Measurements from ENCODE around the gene TXK.

DNA sequence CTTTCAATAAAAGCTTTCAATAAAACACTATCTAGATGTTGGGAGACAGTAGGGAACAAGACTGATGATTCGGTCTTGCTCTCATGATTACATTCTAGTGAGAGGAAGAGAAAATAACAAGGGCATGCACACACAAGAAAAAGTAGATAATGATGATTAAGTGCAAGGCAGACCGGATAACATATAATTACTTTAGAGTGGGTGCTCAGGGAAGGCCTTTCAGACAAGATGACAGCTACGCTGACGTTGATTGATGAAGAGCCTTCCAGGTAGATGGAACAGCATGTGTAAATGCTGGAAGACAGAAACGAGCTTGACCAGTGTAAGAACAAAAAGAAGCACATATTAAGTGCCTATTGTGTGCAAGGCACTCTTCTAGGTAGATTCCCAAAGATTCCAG, 43.4 kb downstream of the TXK start:
- TF ChIP-seq, protein P1, sequence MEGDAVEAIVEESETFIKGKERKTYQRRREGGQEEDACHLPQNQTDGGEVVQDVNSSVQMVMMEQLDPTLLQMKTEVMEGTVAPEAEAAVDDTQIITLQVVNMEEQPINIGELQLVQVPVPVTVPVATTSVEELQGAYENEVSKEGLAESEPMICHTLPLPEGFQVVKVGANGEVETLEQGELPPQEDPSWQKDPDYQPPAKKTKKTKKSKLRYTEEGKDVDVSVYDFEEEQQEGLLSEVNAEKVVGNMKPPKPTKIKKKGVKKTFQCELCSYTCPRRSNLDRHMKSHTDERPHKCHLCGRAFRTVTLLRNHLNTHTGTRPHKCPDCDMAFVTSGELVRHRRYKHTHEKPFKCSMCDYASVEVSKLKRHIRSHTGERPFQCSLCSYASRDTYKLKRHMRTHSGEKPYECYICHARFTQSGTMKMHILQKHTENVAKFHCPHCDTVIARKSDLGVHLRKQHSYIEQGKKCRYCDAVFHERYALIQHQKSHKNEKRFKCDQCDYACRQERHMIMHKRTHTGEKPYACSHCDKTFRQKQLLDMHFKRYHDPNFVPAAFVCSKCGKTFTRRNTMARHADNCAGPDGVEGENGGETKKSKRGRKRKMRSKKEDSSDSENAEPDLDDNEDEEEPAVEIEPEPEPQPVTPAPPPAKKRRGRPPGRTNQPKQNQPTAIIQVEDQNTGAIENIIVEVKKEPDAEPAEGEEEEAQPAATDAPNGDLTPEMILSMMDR (IDR thresholded peaks at IDR 0.05; ENCODE audit: low read length): no peak
- TF ChIP-seq EZH2 (IDR thresholded peaks at IDR 0.05; ENCODE audit: borderline replicate concordance, low read length): no peak
